Transverse colon (tissue), 4 donors: ENCODE results near the gene RPS15. TPM values are rescaled to one million over a fixed set of nuclear protein-coding genes. Genes with fewer than 3 reads are reported as not detected.

Experiments used
- DNase-seq: peaks from one replicate; pipeline ENCODE4 v3.0.0-alpha.2; 2019
- H3K27ac ChIP-seq, 4 donors: fragments of 200-600 bp; sonication (generic); 2 replicates each; pipeline ENCODE4 v1.5.1; 2016 to 2018; ENCODE audit warnings: inconsistent platforms in 4 of 4
- H3K27me3 ChIP-seq: fragments of 200-600 bp; sonication (generic); 2 replicates; pipeline ENCODE4 v1.5.1; 2017; ENCODE audit warnings: inconsistent platforms
- H3K36me3 ChIP-seq, 4 donors: fragments of 200-600 bp; sonication (generic); 2 replicates each; pipeline ENCODE4 v1.5.1; 2017 to 2019; ENCODE audit warnings: inconsistent platforms in 4 of 4
- H3K4me1 ChIP-seq, 4 donors: fragments of 200-600 bp; sonication (generic); 2 replicates each; pipeline ENCODE4 v1.5.1; 2017 to 2020; ENCODE audit warnings: inconsistent platforms in 4 of 4
- H3K4me3 ChIP-seq, 4 donors: fragments of 200-600 bp; sonication (generic); 1 replicate in 1 of 4; 2 replicates in 3 of 4; pipeline versions ENCODE4 v1.5.1 to v1.6.1; 2017 to 2019; ENCODE audit warnings: inconsistent platforms in 4 of 4
- H3K9me3 ChIP-seq, 2 donors: fragments of 200-600 bp; sonication (generic); 2 replicates each; pipeline ENCODE4 v1.5.1; 2017 to 2019; ENCODE audit warnings: inconsistent platforms in 2 of 2
- CTCF ChIP-seq, 5 experiments: fragments of 200-600 bp in 3 of 5; fragments of 450-650 bp in 2 of 5; sonication (generic) in 3 of 5; IDR thresholded peaks; 1 replicate in 2 of 5; 2 replicates in 3 of 5; pipeline ENCODE4 v1.5.1; 2016 to 2017; ENCODE audit warnings: antibody characterized with exemption in 5 of 5, inconsistent platforms in 3 of 5, mild to moderate bottlenecking in 2 of 5, moderate library complexity in 1 of 5
- EP300 ChIP-seq: sonication (generic); formaldehyde crosslinking; IDR thresholded peaks from one replicate; pipeline ENCODE4 v1.6.1; 2017; ENCODE audit warnings: antibody characterized with exemption, low read depth
- POLR2A ChIP-seq: fragments of 450-650 bp; IDR thresholded peaks from one replicate; pipeline ENCODE4 v1.6.1; 2016; ENCODE audit warnings: antibody characterized with exemption, mild to moderate bottlenecking, moderate library complexity
- POLR2AphosphoS5 ChIP-seq, 3 donors: sonication (generic); formaldehyde crosslinking; IDR thresholded peaks; one replicate each; pipeline ENCODE4 v1.6.1; 2016; ENCODE audit warnings: antibody characterized with exemption in 3 of 3
- WGBS, 2 donors: methylation state at CpG; one replicate each; pipeline ENCODE4 v1.1.5; 2018; ENCODE audit warnings: low coverage in 1 of 2; 5-methylcytosine and 5-hydroxymethylcytosine counted together
- in situ Hi-C, 4 donors: fragments of 200-750 bp; cut with MboI; loops; one replicate each; pipeline versions ENCODE4 v1.15.0 to v1.15.1; 2017; ENCODE audit warnings: low sequenced_read_pairs in 3 of 4, low pct_ligation_motif_present in 1 of 4, low pct_unique_long_range_greater_than_20kb in 1 of 4
- intact Hi-C: fragments of 100-400 bp; cut with DNase I; formaldehyde crosslinking; loops from one replicate; pipeline ENCODE4 v1.15.1; 2023; ENCODE audit warnings: low total_unique reads
- total RNA-seq, 4 donors: library from RNA; depleted of rRNA; stranded (reverse); fragments of >200 nt; gene quantifications; one replicate each; pipeline ENCODE4 v1.1.0, GENCODE V29; 2016

The RPS15 gene
- total RNA-seq, 4 donors from 2014 or later, result 1,367 to 2,740 (median 2,511) TPM

GRCh38 chr19:1400281-1401137 is 37.7 kb upstream of the RPS15 start:
- Histone ChIP-seq H3K27me3 (peaks cover 49% of the 10 kb centered on the region), H3K9me3 (no peaks in the 10 kb centered on the region), H3K36me3 (no peaks in the 10 kb centered on the region), H3K27ac (peak overlapping the region in 1 of 4 donors; percentile 25), H3K4me3 (peak overlapping the region; percentile 30 to 59 (median 44)), H3K4me1 (peaks cover 16 to 34% (median 25%) of the 10 kb centered on the region in 4 donors)
- in situ Hi-C loops, result no loop called here
- DNase-seq, result no peak
- 19 to 60% methylated on average over 1 to 31 of the region's 36 CpGs for WGBS, 2 donors
- intact Hi-C loops, result loop anchor here (10.0 kb wide), 1 partner anchor 116 kb away; the partner anchor contains the start of gene EFNA2
- TF ChIP-seq EP300 (no peak), CTCF (IDR thresholded peaks at IDR 0.05) (no peak), POLR2AphosphoS5 (IDR thresholded peaks at IDR 0.05) (no peak), POLR2A (no peak)

- 0% methylated on average over 40 of the region's 87 CpGs; no CpG with 5 or more reads in 1 of the 2 donors for WGBS, 2 donors
- H3K36me3 ChIP-seq, result no peaks in the 10 kb centered on the region
- H3K27ac ChIP-seq, result peak within 1 kb of the TSS in 1 of 4 donors; percentile 25
- intact Hi-C loops, result loop anchor here (10.0 kb wide), 1 partner anchor 117 kb away; the partner anchor contains the start of gene EFNA2
- H3K4me1 ChIP-seq, result peaks cover 14 to 32% (median 23%) of the 10 kb centered on the region in 4 donors
- no peaks in the 10 kb centered on the region for H3K9me3 ChIP-seq
- peak; percentile 52 for DNase-seq
- in situ Hi-C loops, result no loop called here
- H3K27me3 ChIP-seq, result peaks cover 49% of the 10 kb centered on the region
- no peak for TF ChIP-seq EP300
- peak in 4 of 5 experiments; percentile 12 to 46 (median 30) for TF ChIP-seq CTCF (IDR thresholded peaks at IDR 0.05)
- TF ChIP-seq POLR2AphosphoS5 (IDR thresholded peaks at IDR 0.05), result no peak
- no peak for TF ChIP-seq POLR2A
- H3K4me3 ChIP-seq, result peak within 1 kb of the TSS; percentile 30 to 59 (median 44)
Observed at GRCh38 chr19:1401138-1401888, 36.9 kb upstream of the RPS15 start, which contains the start of gene GAMT. Gene GAMT (minus strand): TSS chr19:1401542. CDS start chr19:1401476, 66 bp downstream.

GRCh38 chr19:1401889-1402217 is 36.3 kb upstream of the RPS15 start:
- no peak for TF ChIP-seq EP300
- Histone ChIP-seq H3K4me1 (peaks cover 11 to 32% (median 25%) of the 10 kb centered on the region in 4 donors), H3K9me3 (no peaks in the 10 kb centered on the region), H3K27me3 (peaks cover 49% of the 10 kb centered on the region), H3K27ac (no peak overlapping the region), H3K36me3 (no peaks in the 10 kb centered on the region), H3K4me3 (peak overlapping the region in 2 of 4 donors; percentile 53 to 59)
- WGBS, 2 donors, result 47 to 66% methylated on average over 10 to 11 of the region's 11 CpGs
- intact Hi-C loops, result loop anchor here (10.0 kb wide), 1 partner anchor 117 kb away; the partner anchor contains the start of gene EFNA2
- in situ Hi-C loops, result no loop called here
- DNase-seq, result no peak

- no peak overlapping the region for H3K4me3 ChIP-seq
- H3K4me1 ChIP-seq, result peaks cover 11 to 29% (median 25%) of the 10 kb centered on the region in 4 donors
- WGBS, 2 donors, result 63% methylated on average over 25 of the region's 25 CpGs; no CpG with 5 or more reads in 1 of the 2 donors
Observed at GRCh38 chr19:1402411-1403070, 35.7 kb upstream of the RPS15 start.

More at GRCh38 chr19:1402411-1403070, 35.7 kb upstream of the RPS15 start:
- Histone ChIP-seq H3K36me3 (no peaks in the 10 kb centered on the region), H3K9me3 (no peaks in the 10 kb centered on the region), H3K27me3 (peaks cover 49% of the 10 kb centered on the region), H3K27ac (no peak overlapping the region)
- intact Hi-C loops (loop anchor here (10.0 kb wide), 1 partner anchor 118 kb away; the partner anchor contains the start of gene EFNA2), in situ Hi-C loops (no loop called here)
- TF ChIP-seq POLR2AphosphoS5 (IDR thresholded peaks at IDR 0.05), result no peak
- TF ChIP-seq POLR2A, result no peak
- no peak for TF ChIP-seq EP300
- no peak for TF ChIP-seq CTCF (IDR thresholded peaks at IDR 0.05)
- DNase-seq, result no peak
